Stimulated activated effector memory CD8-positive, alpha-beta T cell treated with anti-CD3 and anti-CD28 coated beads, Interleukin-12 subunit alpha, Interleukin-12 subunit beta, amount 100 ng/mL, for 72 hours (primary cell): ENCODE data around the gene ATAD1.
"Not testable (repeated sequence)": the region's sequence is repeated elsewhere in the genome, so short reads cannot be mapped to it uniquely, and the experiment has no call there.

Experiments used
- ATAC-seq: fragments of 150-1000 bp; cut with Tn5 transposase; 2 replicates; pipeline ENCODE4 v1.10.0; 2021
- DNase-seq, 2 donors: peaks; one replicate each; pipeline ENCODE4 v3.0.0; 2021 to 2022; ENCODE audit warnings: low spot score in 2 of 2
- H3K27ac Mint-ChIP-seq: one replicate; pipeline ENCODE4 v1.8.0; 2022; ENCODE audit warnings: mild to moderate bottlenecking, mixed read lengths
- H3K36me3 Mint-ChIP-seq: one replicate; pipeline ENCODE4 v1.8.0; 2022; ENCODE audit warnings: mild to moderate bottlenecking, mixed read lengths
- H3K4me1 Mint-ChIP-seq: one replicate; pipeline ENCODE4 v1.8.0; 2022; ENCODE audit warnings: mixed read lengths
- H3K4me3 Mint-ChIP-seq: one replicate; pipeline ENCODE4 v1.8.0; 2022; ENCODE audit warnings: mild to moderate bottlenecking, mixed read lengths
- H3K9me3 Mint-ChIP-seq: one replicate; pipeline ENCODE4 v1.8.0; 2022; ENCODE audit warnings: mixed read lengths

The ATAD1 gene

GRCh38 chr10:87855247-87855646, 37.2 kb upstream of the ATAD1 start:
- not testable (repeated sequence) for H3K4me1 Mint-ChIP-seq

GRCh38 chr10:87852089-87852488, 34.1 kb upstream of the ATAD1 start:
- Mint-ChIP-seq H3K9me3 (no peaks in the 10 kb centered on the region), H3K4me1 (no peaks in the 10 kb centered on the region), H3K36me3 (no peaks in the 10 kb centered on the region), H3K27ac (no peak overlapping the region), H3K4me3 (no peak overlapping the region)
- DNase-seq (no peak), ATAC-seq (no peak)

More at GRCh38 chr10:87855247-87855646, 37.2 kb upstream of the ATAD1 start:
- not testable (repeated sequence) for ATAC-seq, H3K4me3 Mint-ChIP-seq, DNase-seq, H3K27ac Mint-ChIP-seq, H3K36me3 Mint-ChIP-seq, H3K9me3 Mint-ChIP-seq

- no peaks in the 10 kb centered on the region for H3K4me1 Mint-ChIP-seq
- DNase-seq (no peak), ATAC-seq (peak; percentile 87)
- no peaks in the 10 kb centered on the region for H3K36me3 Mint-ChIP-seq
- H3K27ac Mint-ChIP-seq: no peak overlapping the region
- no peak overlapping the region for H3K4me3 Mint-ChIP-seq
- no peaks in the 10 kb centered on the region for H3K9me3 Mint-ChIP-seq
Observed at GRCh38 chr10:87850742-87851205, 32.7 kb upstream of the ATAD1 start.

GRCh38 chr10:87849001-87849400, 31.0 kb upstream of the ATAD1 start:
- Mint-ChIP-seq H3K4me3 (no peak overlapping the region), H3K27ac (no peak overlapping the region), H3K4me1 (no peaks in the 10 kb centered on the region), H3K9me3 (no peaks in the 10 kb centered on the region), H3K36me3 (no peaks in the 10 kb centered on the region)
- no peak for ATAC-seq
- no peak for DNase-seq

GRCh38 chr10:87847550-87847949, 29.5 kb upstream of the ATAD1 start:
- DNase-seq (no peak), ATAC-seq (no peak)
- Mint-ChIP-seq H3K4me3 (no peak overlapping the region), H3K4me1 (no peaks in the 10 kb centered on the region), H3K9me3 (no peaks in the 10 kb centered on the region), H3K27ac (no peak overlapping the region), H3K36me3 (no peaks in the 10 kb centered on the region)

GRCh38 chr10:87846711-87847110, 28.7 kb upstream of the ATAD1 start:
- not testable (repeated sequence) for H3K4me3 Mint-ChIP-seq, H3K27ac Mint-ChIP-seq, H3K4me1 Mint-ChIP-seq, ATAC-seq, DNase-seq, H3K9me3 Mint-ChIP-seq, H3K36me3 Mint-ChIP-seq

GRCh38 chr10:87846023-87846422, 28.0 kb upstream of the ATAD1 start:
- H3K4me1 Mint-ChIP-seq: no peaks in the 10 kb centered on the region
- ATAC-seq: no peak

GRCh38 chr10:87845624-87845998, 27.6 kb upstream of the ATAD1 start:
- Mint-ChIP-seq H3K9me3 (no peaks in the 10 kb centered on the region), H3K4me1 (no peaks in the 10 kb centered on the region), H3K36me3 (no peaks in the 10 kb centered on the region), H3K4me3 (no peak overlapping the region), H3K27ac (no peak overlapping the region)
- ATAC-seq (no peak), DNase-seq (no peak)

More at GRCh38 chr10:87846023-87846422, 28.0 kb upstream of the ATAD1 start:
- Mint-ChIP-seq H3K36me3 (no peaks in the 10 kb centered on the region), H3K27ac (no peak overlapping the region), H3K9me3 (no peaks in the 10 kb centered on the region), H3K4me3 (no peak overlapping the region)
- no peak for DNase-seq

- Mint-ChIP-seq H3K36me3 (no peaks in the 10 kb centered on the region), H3K9me3 (no peaks in the 10 kb centered on the region), H3K4me3 (no peak overlapping the region), H3K27ac (no peak overlapping the region), H3K4me1 (no peaks in the 10 kb centered on the region)
- DNase-seq: no peak
- peak; percentile 65 for ATAC-seq
Observed at GRCh38 chr10:87844837-87845623, 27.0 kb upstream of the ATAD1 start.

- no peak for ATAC-seq
- DNase-seq: no peak
- Mint-ChIP-seq H3K9me3 (no peaks in the 10 kb centered on the region), H3K4me3 (no peak overlapping the region), H3K27ac (no peak overlapping the region), H3K36me3 (no peaks in the 10 kb centered on the region), H3K4me1 (no peaks in the 10 kb centered on the region)
Observed at GRCh38 chr10:87843714-87844113, 25.7 kb upstream of the ATAD1 start.

- H3K4me1 Mint-ChIP-seq: no peaks in the 10 kb centered on the region
- DNase-seq (no peak), ATAC-seq (no peak)
- H3K27ac Mint-ChIP-seq: peak overlapping the region; percentile 79
- H3K36me3 Mint-ChIP-seq: no peaks in the 10 kb centered on the region
- no peaks in the 10 kb centered on the region for H3K9me3 Mint-ChIP-seq
- no peak overlapping the region for H3K4me3 Mint-ChIP-seq
Observed at GRCh38 chr10:87842776-87843497, 24.9 kb upstream of the ATAD1 start.

- Mint-ChIP-seq H3K4me3 (no peak overlapping the region), H3K36me3 (no peaks in the 10 kb centered on the region), H3K4me1 (no peaks in the 10 kb centered on the region), H3K9me3 (no peaks in the 10 kb centered on the region), H3K27ac (peak overlapping the region; percentile 79)
- no peak for ATAC-seq
- no peak for DNase-seq
Observed at GRCh38 chr10:87842220-87842641, 24.2 kb upstream of the ATAD1 start.

GRCh38 chr10:87841186-87841585, 23.2 kb upstream of the ATAD1 start:
- no peak overlapping the region for H3K4me3 Mint-ChIP-seq
- no peak for DNase-seq
- no peaks in the 10 kb centered on the region for H3K4me1 Mint-ChIP-seq
- H3K36me3 Mint-ChIP-seq: no peaks in the 10 kb centered on the region
- ATAC-seq: no peak
- H3K9me3 Mint-ChIP-seq: no peaks in the 10 kb centered on the region
- H3K27ac Mint-ChIP-seq: no peak overlapping the region

GRCh38 chr10:87838650-87839049, 20.6 kb upstream of the ATAD1 start:
- Mint-ChIP-seq H3K36me3 (no peaks in the 10 kb centered on the region), H3K4me1 (no peaks in the 10 kb centered on the region), H3K27ac (no peak overlapping the region), H3K9me3 (no peaks in the 10 kb centered on the region), H3K4me3 (no peak overlapping the region)
- no peak for ATAC-seq
- no peak for DNase-seq

- no peak overlapping the region for H3K4me3 Mint-ChIP-seq
- DNase-seq: no peak
- ATAC-seq: no peak
- no peaks in the 10 kb centered on the region for H3K4me1 Mint-ChIP-seq
- H3K9me3 Mint-ChIP-seq: no peaks in the 10 kb centered on the region
- no peaks in the 10 kb centered on the region for H3K36me3 Mint-ChIP-seq
- no peak overlapping the region for H3K27ac Mint-ChIP-seq
Observed at GRCh38 chr10:87837445-87837844, 19.4 kb upstream of the ATAD1 start.

GRCh38 chr10:87836098-87836497, 18.1 kb upstream of the ATAD1 start:
- H3K4me1 Mint-ChIP-seq: peaks cover 4% of the 10 kb centered on the region
- no peaks in the 10 kb centered on the region for H3K9me3 Mint-ChIP-seq

More at GRCh38 chr10:87836098-87836497, 18.1 kb upstream of the ATAD1 start:
- DNase-seq (no peak), ATAC-seq (no peak)
- no peak overlapping the region for H3K4me3 Mint-ChIP-seq
- no peaks in the 10 kb centered on the region for H3K36me3 Mint-ChIP-seq
- no peak overlapping the region for H3K27ac Mint-ChIP-seq
